HAP-1 (cell line): ENCODE data around the gene MYCBP2.

Source experiments
- DNase-seq, 2 experiments: peaks; one replicate each; pipeline ENCODE4 v3.0.0-alpha.2; 2016 to 2020; ENCODE audit warnings: low spot score in 2 of 2
- H3K27me3 ChIP-seq: fragments of 250-450 bp; sonication (Bioruptor Pico); 2 replicates; pipeline ENCODE4 v1.5.1; 2020; ENCODE audit warnings: low read depth, mild to moderate bottlenecking, moderate library complexity
- H3K36me3 ChIP-seq: fragments of 250-450 bp; sonication (Bioruptor Pico); replicated peaks from 2 replicates; pipeline ENCODE4 v1.5.1; 2020; ENCODE audit warnings: mild to moderate bottlenecking
- H3K4me1 ChIP-seq: fragments of 250-450 bp; sonication (Bioruptor Pico); 2 replicates; pipeline ENCODE4 v1.5.1; 2020; ENCODE audit warnings: mild to moderate bottlenecking
- H3K4me3 ChIP-seq: fragments of 250-450 bp; sonication (Bioruptor Pico); 2 replicates; pipeline ENCODE4 v1.5.1; 2020; ENCODE audit warnings: mild to moderate bottlenecking, moderate library complexity
- H3K9me3 ChIP-seq: fragments of 250-450 bp; sonication (Bioruptor Pico); 2 replicates; pipeline ENCODE4 v1.5.1; 2020; ENCODE audit warnings: mild to moderate bottlenecking, moderate library complexity
- in situ Hi-C: fragments of 300-500 bp; cut with MboI; formaldehyde crosslinking; loops from 3 replicates; pipeline ENCODE4 v1.14.3; 2020; ENCODE audit warnings: low sequenced_read_pairs, inconsistent platforms, mixed read lengths

The MYCBP2 gene

DNA sequence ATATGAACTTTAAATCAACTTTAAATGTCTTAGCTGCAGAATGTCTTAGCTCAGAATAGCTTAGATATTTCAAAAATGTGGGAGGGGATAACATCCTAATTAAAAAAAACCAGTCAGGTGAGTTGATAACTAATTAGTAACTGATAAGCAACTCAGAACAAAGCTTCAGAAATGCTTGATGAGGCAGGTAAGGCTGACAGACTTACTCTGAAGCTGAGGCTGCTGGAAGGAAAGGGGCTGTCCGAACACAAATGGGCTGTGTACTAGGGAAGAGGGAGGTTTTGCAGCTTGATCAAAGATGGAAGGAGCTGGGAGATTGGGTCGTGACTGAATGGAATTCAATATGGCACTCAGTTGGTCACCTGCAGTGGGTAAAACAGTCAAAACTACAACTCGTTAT is 208.8 kb downstream of the MYCBP2 start:
- Histone ChIP-seq H3K27me3 (no peaks in the 10 kb centered on the region), H3K4me3 (no peak overlapping the region), H3K9me3 (no peaks in the 10 kb centered on the region), H3K4me1 (peaks cover 5% of the 10 kb centered on the region), H3K36me3 (peaks cover 16% of the 10 kb centered on the region)
- in situ Hi-C loops, result no loop called here
- DNase-seq, result no peak

DNA sequence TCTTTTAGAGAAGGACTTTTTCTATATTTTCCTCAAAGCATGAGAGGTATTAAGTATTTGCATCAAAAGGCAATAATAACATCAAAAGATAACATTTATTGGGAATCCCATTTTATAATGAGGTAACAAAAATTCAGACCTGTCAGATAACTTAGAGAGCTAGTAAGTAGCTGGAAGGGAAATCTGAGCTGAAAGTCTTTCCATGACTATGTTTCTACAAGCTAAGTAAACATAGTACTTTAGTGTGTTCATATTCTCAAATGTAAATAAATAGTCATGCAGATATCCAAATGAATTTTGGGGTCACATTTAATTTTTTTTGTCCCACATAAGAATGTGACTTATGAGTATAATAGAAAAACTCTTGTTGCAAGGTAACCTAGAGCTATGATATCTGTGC is 212.6 kb downstream of the MYCBP2 start:
- Histone ChIP-seq H3K36me3 (peaks cover 16% of the 10 kb centered on the region), H3K4me3 (no peak overlapping the region), H3K27me3 (no peaks in the 10 kb centered on the region), H3K4me1 (peaks cover 5% of the 10 kb centered on the region), H3K9me3 (no peaks in the 10 kb centered on the region; the same call in 1 of the 2 replicates)
- DNase-seq, result no peak
- in situ Hi-C loops, result no loop called here

DNA sequence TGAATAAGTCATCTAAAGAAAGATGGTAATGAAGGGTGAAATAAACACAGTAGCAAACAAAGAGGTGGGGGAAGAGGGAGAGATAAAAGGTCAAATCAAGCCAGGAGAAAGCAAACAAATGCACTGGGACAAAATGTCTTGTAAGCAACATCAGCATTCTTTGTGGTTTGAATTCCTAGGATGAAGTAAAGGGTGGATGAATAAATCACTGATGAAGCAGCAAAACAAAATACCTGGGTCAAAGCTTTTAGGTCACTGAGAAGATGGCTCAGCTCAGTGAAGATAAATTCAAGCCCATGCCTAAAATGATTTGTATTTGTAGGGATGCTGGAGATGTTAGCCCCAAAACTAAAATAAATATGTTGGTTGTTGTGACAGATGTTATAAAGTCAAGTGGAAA is 213.4 kb downstream of the MYCBP2 start:
- in situ Hi-C loops, result no loop called here
- Histone ChIP-seq H3K9me3 (no peaks in the 10 kb centered on the region; the same call in 1 of the 2 replicates), H3K4me3 (no peak overlapping the region), H3K36me3 (peaks cover 16% of the 10 kb centered on the region), H3K27me3 (no peaks in the 10 kb centered on the region), H3K4me1 (peaks cover 5% of the 10 kb centered on the region)
- DNase-seq, result no peak

DNA sequence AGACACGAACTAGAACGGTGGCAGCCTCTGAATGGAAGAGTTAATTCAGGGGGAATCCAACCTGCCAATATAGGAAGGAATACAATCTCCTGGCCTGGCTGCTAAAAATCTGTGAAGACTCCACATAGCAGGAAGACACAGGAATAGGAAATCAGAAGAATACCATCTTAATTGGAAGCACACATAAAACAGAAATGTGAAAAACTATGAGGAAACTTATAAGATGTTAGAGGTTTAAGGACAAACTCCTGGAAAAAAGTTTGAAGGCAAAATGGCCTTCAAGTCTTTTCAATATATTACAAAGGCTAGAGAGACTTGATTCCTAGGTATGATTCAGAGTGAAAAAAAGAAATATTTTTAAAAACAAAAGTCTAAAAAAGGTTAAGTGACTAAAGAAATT is 221.8 kb downstream of the MYCBP2 start:
- DNase-seq, result no peak
- Histone ChIP-seq H3K4me3 (no peak overlapping the region), H3K9me3 (no peaks in the 10 kb centered on the region), H3K36me3 (no peaks in the 10 kb centered on the region), H3K4me1 (no peaks in the 10 kb centered on the region), H3K27me3 (no peaks in the 10 kb centered on the region)
- in situ Hi-C loops, result no loop called here

DNA sequence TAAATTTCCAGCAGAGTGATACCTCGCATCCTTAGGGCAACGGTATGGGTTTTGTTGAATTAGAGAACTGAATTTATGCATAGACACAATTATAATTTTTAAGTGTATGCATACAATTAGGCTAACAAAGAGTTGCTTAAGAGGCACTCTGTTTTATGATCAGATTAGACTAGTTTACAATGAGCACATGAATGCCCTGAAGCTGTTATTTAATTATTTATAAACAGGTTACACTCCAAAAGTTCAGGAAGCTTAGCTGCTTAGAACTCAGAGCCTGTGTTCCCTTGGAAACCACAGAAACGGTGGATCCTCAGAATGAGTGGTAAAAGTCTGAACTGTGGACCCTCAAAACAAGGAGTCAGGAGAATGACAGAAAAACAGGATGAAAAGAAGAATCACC is 227.5 kb downstream of the MYCBP2 start:
- peaks cover 4% of the 10 kb centered on the region; the same call in 1 of the 2 replicates for H3K36me3 ChIP-seq
- no peak overlapping the region for H3K4me3 ChIP-seq
- peak in 1 of 2 experiments; percentile 42 for DNase-seq
- H3K9me3 ChIP-seq, result no peaks in the 10 kb centered on the region
- H3K27me3 ChIP-seq, result no peaks in the 10 kb centered on the region
- peaks cover 5% of the 10 kb centered on the region; the same call in 1 of the 2 replicates for H3K4me1 ChIP-seq
- in situ Hi-C loops, result no loop called here

DNA sequence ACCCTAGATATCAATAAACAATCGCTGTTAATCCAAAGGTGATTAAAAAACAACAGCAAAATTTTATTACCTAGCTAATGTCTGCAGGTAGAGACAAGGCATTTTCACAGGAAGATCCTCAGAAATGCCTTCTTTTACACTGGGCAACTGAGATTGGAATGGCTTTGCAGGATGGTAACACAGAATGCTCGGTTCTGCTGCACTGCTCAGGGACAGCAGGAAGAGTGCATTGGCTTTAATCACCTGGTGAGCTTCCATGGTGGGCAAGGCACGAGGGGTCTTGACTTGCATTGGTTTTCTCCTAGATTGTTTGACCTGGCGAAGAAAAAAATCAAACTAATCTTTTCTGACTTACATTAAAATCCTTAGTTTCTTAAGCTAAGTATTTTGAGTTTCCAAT is 231.6 kb downstream of the MYCBP2 start:
- Histone ChIP-seq H3K4me3 (no peak overlapping the region), H3K36me3 (peaks cover 12% of the 10 kb centered on the region), H3K4me1 (peaks cover 5% of the 10 kb centered on the region; the same call in 1 of the 2 replicates), H3K27me3 (no peaks in the 10 kb centered on the region), H3K9me3 (no peaks in the 10 kb centered on the region)
- in situ Hi-C loops, result no loop called here
- DNase-seq, result no peak

DNA sequence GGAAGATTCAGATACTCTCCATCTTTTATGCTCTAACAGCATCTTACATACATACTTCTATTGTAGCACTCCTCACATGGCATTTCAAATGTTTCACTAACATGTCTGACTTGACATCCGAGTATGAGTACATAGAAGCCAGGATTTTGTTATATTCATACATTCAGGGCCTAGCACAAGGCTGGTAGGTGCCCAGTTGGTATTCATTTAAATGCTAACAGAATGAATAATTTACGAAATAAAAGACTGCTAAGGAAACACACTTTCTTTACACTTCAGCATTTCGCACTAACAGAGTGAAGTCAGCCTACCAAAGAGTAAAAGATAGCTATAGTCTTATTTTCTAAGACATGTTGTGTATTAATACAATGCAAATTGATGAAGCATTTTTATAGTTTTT is 232.1 kb downstream of the MYCBP2 start:
- in situ Hi-C loops, result no loop called here
- no peak for DNase-seq
- no peaks in the 10 kb centered on the region for H3K27me3 ChIP-seq
- H3K36me3 ChIP-seq, result peaks cover 12% of the 10 kb centered on the region
- no peaks in the 10 kb centered on the region for H3K9me3 ChIP-seq
- H3K4me3 ChIP-seq, result no peak overlapping the region
- peaks cover 3% of the 10 kb centered on the region; the same call in 1 of the 2 replicates for H3K4me1 ChIP-seq

DNA sequence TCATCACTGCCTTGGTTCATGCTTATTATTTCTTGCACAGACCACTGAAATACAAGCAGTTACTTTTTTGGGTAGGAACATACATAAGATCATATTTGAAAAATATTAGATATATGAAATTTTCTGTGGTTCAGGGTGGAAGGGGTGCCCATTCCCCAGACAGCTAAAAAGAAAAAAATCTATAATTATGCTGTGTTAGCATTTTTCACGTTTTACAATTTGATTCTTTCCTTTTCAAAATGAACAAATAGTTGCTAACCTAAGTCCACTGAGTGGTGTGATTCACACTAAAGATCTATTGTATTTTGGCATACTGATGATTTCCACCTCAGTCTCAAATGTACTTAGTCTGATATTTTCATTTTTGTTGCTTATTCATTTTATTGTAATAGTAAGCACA is 233.2 kb downstream of the MYCBP2 start:
- Histone ChIP-seq H3K27me3 (no peaks in the 10 kb centered on the region), H3K4me3 (no peak overlapping the region), H3K9me3 (no peaks in the 10 kb centered on the region), H3K36me3 (peaks cover 12% of the 10 kb centered on the region), H3K4me1 (no peaks in the 10 kb centered on the region)
- no peak for DNase-seq
- in situ Hi-C loops, result no loop called here

DNA sequence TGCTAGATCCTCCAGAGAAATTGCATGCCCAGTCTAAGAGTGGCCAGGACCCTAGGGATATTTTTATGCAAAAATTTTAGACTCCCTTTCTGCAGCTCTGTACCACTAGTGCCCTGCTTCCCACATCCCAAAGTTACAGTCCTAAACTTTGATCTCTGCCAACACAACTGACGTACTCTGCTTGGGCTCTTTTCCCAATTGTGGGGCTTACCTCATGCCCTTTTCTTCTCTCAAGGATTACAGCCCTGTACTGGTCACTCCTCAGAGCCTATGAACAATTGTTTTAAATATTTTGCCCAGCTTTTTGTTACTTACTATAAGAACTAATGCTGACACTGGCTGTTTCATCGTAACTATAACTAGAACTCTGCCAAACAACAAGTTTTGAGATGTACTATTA is 242.1 kb downstream of the MYCBP2 start:
- in situ Hi-C loops, result no loop called here
- Histone ChIP-seq H3K4me1 (no peaks in the 10 kb centered on the region), H3K36me3 (peaks cover 37% of the 10 kb centered on the region), H3K4me3 (no peak overlapping the region), H3K27me3 (no peaks in the 10 kb centered on the region), H3K9me3 (no peaks in the 10 kb centered on the region)
- no peak for DNase-seq

DNA sequence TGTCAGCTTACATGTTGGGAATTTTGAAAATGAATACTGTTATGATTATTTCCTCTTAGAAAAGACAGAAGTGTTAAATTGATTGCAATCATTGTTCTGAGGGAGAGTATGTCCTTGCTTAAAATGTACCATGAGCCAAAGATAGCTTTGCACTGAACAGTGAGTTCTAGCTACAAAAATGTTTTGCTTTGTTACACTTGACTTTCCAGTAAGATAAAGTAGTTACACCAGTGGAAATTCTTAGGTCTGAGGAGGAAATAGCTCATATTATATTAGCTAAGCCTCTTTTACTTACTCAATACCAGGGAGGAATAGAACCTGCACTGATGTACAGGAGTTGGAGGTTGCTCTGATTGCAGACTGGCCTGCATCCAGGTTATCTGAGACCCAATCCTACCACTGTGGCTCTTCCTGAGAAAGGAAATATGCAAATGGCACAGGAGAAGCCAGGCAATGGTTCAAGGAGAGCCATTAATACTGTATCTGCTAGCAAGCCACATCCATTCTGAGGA is 246.9 kb downstream of the MYCBP2 start:
- no peaks in the 10 kb centered on the region for H3K9me3 ChIP-seq
- DNase-seq, result no peak
- H3K4me1 ChIP-seq, result no peaks in the 10 kb centered on the region
- peaks cover 39% of the 10 kb centered on the region for H3K36me3 ChIP-seq
- in situ Hi-C loops, result no loop called here
- H3K27me3 ChIP-seq, result no peaks in the 10 kb centered on the region
- H3K4me3 ChIP-seq, result no peak overlapping the region

DNA sequence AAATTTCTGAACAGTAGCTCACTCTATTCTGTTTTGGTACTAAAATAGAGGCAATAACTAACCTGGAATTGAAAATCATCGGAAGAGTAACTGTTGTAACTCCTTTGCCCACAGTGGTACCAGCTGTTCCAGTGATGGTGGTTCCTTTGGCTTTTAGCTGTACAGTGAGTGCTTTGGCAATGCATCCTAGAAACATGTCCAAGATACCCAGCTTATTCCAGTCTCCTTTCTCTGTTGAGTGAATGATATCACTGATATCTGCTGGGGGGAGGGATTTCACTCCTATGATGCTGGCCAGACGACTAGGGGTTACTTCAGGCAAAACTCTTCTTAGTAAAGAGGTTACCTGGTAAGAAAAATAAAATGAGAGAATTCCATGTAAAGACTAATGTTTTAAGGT is 259.4 kb downstream of the MYCBP2 start:
- Histone ChIP-seq H3K4me3 (no peak overlapping the region), H3K9me3 (no peaks in the 10 kb centered on the region), H3K36me3 (peaks cover 30% of the 10 kb centered on the region), H3K4me1 (no peaks in the 10 kb centered on the region), H3K27me3 (no peaks in the 10 kb centered on the region)
- no peak for DNase-seq
- in situ Hi-C loops, result no loop called here

DNA sequence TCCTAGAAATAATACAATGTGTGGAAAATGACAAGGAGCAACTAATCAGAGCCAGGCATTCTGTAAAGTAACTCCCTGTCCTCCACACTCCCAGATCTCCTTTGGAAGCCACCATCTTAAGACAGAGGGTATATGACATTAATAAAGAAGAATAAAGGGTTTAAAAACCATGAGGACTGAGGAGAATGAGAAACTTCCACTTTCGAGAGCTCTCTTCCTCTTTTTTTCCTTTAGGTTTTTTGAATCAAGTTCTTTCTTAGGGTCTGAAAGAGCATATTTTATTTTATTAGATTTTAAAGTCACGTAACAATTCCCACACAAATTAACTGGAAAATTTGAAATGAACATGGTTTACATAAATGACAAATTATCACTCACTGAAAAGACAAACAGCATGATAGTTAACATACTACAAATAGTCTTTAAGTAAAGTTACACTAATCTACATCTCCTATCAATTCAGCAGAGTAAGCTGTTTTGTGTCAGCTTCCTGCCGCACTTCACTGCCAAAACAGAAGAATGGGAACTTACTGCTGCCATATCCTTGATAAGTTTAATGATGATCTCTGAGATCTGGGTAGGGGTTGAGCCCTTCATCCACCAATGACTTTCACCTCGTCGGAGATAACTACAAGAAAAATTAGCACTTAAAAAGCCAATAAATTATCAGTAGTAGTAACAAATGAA is 261.3 kb downstream of the MYCBP2 start:
- in situ Hi-C loops, result no loop called here
- Histone ChIP-seq H3K27me3 (no peaks in the 10 kb centered on the region), H3K4me3 (no peak overlapping the region), H3K4me1 (no peaks in the 10 kb centered on the region), H3K9me3 (no peaks in the 10 kb centered on the region), H3K36me3 (peaks cover 34% of the 10 kb centered on the region)
- no peak for DNase-seq

DNA sequence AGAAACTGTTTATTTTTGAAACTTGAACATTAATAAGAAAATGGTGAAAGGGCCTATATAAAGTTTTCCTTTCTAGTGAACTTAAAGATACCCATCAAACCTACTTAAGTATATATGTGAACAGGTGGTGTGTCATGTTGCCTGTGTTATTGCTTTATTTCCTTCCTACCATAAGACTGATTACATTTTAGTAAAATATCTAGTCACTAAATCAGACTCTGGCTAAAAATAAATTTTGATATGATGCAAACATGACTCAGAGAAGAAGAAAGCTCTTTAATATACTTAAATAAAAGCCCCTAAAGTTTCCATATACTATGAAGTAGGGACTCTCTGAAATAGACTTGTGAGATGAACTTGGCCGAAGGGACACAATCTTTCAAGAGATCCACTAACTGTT is 264.8 kb downstream of the MYCBP2 start:
- Histone ChIP-seq H3K4me3 (no peak overlapping the region), H3K9me3 (no peaks in the 10 kb centered on the region), H3K27me3 (no peaks in the 10 kb centered on the region), H3K36me3 (peaks cover 33% of the 10 kb centered on the region), H3K4me1 (no peaks in the 10 kb centered on the region)
- no peak for DNase-seq
- in situ Hi-C loops, result no loop called here

DNA sequence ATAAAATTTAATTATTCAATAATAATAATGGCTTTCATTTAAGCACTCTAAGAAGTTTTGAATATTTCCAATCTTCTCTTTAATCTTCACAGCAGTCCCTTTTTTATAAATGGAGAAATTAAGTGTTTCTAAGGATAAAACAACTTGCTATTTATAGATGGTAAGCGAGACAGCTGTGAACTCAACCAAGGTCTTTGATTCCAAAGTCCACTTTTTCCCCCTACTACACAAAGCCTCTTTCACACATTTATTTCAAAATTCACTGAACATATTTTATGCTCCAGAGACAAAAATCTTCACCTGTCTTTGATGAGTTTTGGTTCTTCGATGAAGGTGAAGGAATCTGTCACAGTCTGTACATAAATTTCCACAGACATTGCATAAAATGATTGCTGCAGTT is 265.5 kb downstream of the MYCBP2 start:
- Histone ChIP-seq H3K4me3 (no peak overlapping the region), H3K27me3 (no peaks in the 10 kb centered on the region), H3K4me1 (no peaks in the 10 kb centered on the region), H3K36me3 (peaks cover 34% of the 10 kb centered on the region), H3K9me3 (no peaks in the 10 kb centered on the region)
- in situ Hi-C loops, result no loop called here
- no peak for DNase-seq

DNA sequence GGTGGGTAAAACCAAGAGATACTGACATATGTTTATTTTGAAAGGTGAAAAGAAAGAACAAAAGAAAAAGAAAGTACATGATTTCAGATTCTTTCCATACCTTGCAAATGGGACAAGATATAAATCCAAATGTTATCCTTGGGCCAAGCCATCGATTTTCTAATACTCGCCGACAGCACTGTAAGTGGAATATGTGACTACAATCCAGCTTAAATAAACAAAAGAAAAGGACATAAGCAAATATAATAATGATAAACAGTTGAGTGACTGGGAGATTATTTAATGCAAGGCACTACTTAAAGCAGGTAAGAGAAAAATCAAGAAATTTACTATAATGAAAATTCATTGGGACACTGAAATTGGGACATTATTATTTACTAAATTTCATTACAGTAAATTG is 270.0 kb downstream of the MYCBP2 start:
- in situ Hi-C loops, result no loop called here
- Histone ChIP-seq H3K36me3 (peaks cover 30% of the 10 kb centered on the region), H3K27me3 (no peaks in the 10 kb centered on the region)

More for the DNA sequence above, 270.0 kb downstream of the MYCBP2 start:
- H3K4me3 ChIP-seq, result no peak overlapping the region
- DNase-seq, result no peak
- no peaks in the 10 kb centered on the region for H3K4me1 ChIP-seq
- H3K9me3 ChIP-seq, result no peaks in the 10 kb centered on the region
